HG03045 (cell line): ENCODE measurements around the gene ANP32B.
A peak's percentile ranks its signal among the peaks of the same experiment; 100 is the strongest.

Source experiments
- ATAC-seq: cut with Tn5 transposase; IDR thresholded peaks from one replicate; pipeline ENCODE4 v1.9.1; 2021; ENCODE audit warnings: mild to moderate bottlenecking, moderate library complexity; ENCODE audit not compliant: unreplicated experiment

Gene ANP32B

GRCh38 chr9:98021306-98022040, 38.3 kb downstream of the ANP32B start:
- no peak for ATAC-seq

GRCh38 chr9:98022447-98022846, 39.3 kb downstream of the ANP32B start:
- ATAC-seq = no peak

DNA sequence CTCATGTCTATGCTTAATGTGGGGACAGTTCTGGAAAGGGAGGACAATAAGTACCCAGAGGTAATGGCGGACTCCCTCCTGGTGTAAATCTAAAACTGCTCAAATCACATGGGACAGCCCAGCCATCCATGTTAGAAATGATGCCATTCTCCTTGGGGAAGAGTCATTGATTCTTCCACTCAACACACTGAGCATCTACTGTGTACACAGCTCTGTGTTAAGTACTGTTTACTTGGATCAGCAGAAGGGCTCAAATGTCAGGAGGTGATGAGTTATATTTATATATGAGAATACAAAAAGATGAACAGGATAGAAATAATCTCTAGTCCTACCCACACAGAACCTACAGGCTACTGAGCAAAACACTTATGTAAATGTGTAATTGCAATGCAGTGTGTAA, 41.6 kb downstream of the ANP32B start:
- ATAC-seq = no peak

- ATAC-seq = no peak
Measured at GRCh38 chr9:98031169-98031568, 48.0 kb downstream of the ANP32B start.

DNA sequence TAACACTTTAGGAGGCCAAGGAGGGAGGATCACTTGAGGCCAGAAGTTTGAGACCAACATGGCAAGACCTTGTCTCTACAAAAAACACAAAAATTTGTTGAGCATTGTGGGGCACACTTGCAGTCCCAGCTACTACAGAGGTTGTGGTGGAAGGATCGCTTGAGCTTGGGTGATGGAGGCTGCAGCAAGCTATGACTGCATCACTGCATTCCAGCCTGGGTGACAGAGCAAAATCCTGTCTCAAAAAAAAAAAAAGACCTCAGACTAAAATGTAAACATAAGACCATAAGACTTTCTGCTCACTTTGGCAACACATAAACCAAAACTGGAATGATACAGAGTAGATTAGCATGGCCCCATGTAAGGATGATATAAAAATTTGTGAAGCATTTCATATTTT, 48.8 kb downstream of the ANP32B start:
- ATAC-seq = no peak

DNA sequence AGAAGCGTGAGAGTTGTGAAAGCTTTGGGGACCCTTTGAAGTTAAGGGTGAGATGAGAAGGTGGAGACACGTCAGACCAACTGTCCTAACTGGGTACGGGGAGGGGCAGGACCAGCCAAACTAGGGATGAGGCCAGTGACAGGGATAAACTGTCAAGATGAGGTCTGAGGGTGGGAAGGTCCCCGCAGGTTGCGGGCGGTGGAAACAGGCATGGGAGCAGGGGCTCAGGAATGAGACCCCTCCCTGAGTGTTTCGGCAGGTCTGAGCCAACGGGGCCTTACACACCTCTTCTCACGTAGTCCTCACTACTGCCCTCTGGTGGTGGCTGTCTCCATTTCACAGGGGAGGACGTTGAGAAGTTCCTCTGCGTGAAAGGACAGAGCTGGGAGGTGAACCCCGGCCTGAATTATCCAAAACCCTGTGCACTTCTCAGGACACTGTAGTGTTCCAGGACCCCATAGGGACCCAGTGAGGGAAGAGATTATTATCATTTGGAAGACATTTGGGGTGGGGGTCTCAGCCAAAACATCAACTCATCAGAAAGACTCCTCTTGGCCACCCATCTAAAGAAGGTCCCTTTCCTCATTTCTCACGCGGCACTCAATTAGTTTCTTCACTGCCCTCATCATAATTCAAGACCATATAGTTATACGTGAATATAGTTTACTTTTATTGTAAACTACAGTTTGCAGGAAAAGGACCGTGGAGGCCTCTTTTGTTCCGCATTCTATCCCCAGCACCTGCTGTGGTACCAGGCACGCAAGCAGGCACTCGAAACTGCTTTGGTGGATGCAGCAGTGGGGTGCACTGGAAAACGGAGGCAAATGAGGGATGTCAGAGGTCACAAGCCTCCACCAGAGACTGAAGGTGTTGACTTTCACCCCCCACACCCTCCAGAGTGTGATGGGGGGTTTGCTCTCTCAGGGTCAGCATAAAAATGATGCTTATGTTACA, 51.7 kb downstream of the ANP32B start:
- peak; percentile 66 for ATAC-seq

GRCh38 chr9:98037357-98037756, 54.2 kb downstream of the ANP32B start:
- ATAC-seq = no peak

DNA sequence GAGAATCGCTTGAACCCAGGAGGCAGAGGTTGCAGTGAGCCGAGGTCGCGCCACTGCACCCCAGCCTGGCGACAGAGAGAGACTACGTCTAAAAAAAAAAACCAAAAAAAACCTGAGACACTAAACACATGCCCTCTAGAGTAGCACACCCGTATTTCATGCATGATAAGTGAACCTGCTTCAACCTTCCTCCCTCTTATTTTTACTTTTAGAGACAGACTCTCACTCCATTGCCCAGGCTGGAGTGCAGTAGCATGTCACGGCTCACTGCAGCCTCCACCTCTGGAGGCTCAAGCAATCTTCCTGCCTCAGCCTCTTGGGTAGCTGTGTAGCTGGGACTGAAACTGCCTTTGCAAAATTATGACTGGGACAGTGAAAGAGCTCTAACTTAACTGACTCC, 55.8 kb downstream of the ANP32B start:
- no peak for ATAC-seq

GRCh38 chr9:98039607-98040017, 56.5 kb downstream of the ANP32B start:
- ATAC-seq = no peak

- ATAC-seq = no peak
Measured at GRCh38 chr9:98040212-98040611, 57.1 kb downstream of the ANP32B start.

DNA sequence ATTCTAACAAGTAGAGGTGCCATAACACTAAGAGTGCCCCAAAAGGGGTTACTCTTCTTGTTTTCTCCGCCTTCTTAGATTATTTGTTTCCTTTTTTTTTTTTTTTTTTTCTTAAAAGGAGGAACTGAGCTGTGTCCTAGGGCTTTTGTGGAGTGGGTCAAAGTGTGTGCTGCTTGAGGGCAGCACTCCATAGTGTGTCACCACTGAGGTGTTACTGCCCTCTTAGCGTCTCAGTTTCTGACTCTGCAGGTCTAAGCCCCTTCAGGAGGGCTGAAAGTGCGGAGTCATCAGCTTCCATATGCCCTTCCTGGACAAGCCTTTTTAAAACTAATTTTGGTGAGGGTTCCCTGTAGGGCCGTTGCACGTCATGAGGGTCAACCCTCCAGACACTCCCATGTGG, 60.8 kb downstream of the ANP32B start:
- ATAC-seq = no peak

DNA sequence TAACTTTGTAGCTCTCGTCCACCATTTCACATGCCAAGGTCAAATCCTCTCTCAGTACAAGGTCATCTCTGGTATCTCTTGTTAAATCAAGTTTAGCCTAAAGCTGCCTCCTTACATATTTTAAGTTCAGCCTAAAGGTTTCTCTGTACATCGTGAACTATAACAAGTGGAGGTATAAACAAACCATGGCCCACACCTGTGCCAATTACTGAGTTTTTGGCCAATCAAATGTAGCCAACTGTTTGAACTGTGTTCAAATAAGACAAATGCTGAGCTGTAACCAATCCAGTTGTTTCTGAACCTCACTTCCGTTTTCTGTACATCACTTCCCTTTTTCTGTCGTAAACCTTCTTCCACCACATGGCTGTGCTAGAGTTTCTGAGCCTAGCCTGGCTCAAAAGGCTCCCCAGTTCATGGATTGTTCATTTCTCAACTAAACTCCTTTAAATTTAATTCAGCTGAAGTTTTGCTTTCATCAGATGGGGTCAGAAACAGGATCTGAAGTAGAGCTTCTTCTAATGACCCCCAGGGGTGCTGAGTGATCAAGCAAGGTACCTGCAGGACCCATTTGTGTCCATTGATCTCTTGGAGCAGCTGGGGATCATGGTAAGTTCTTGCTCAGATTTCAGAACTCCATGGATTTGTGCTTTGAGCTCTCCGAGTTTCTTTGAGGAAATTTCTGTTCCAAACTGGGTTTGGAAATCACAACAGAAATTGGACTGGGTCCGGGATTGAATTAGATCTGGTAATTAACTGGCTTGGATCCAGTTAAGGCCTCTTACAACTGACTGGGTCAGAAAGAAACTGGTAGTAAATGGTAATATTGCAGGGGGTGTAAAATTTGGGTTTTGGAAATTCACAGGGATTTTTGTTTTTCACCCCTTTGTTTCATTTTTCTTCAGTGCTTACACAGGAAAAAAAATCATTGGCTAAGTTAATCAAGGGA, 62.4 kb downstream of the ANP32B start:
- ATAC-seq = no peak

DNA sequence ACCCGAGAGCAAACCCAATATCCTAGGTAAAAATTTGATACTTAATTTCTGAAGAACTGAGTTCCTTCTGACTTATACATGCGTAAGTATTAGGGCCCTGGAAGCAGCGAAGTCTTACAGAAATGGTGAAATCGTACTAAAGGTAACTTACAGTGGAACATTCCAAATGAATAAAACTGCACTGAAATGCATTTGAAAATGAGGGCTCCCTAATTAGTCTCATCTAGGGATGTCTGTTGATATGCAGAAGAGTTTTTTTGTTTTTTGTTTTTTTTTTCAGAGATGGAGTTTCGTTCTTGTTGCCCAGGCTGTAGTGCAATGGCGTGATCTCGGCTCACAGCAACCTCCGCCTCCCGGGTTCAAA, 63.0 kb downstream of the ANP32B start:
- ATAC-seq = no peak

DNA sequence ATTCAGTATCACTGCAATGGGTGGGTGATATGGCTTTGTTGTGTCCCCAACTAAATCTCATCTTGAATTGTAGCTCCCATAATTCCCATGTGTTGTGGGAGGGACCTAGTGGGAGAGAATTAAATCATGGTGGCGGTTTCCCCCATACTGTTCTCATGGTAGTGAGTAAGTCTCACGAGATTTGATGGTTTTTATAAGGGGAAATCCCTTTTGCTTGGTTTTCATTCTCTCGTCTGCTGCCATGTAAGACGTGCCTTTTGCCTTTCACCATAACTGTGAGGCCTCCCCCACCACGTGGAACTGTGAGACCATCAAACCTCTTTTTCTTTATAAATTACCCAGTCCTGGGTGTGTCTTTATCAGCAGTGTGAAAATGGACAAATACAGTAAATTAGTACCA, 63.9 kb downstream of the ANP32B start:
- ATAC-seq = no peak

GRCh38 chr9:98049288-98050072, 66.3 kb downstream of the ANP32B start:
- no peak for ATAC-seq

- no peak for ATAC-seq
Measured at GRCh38 chr9:98050351-98050750, 67.2 kb downstream of the ANP32B start.

DNA sequence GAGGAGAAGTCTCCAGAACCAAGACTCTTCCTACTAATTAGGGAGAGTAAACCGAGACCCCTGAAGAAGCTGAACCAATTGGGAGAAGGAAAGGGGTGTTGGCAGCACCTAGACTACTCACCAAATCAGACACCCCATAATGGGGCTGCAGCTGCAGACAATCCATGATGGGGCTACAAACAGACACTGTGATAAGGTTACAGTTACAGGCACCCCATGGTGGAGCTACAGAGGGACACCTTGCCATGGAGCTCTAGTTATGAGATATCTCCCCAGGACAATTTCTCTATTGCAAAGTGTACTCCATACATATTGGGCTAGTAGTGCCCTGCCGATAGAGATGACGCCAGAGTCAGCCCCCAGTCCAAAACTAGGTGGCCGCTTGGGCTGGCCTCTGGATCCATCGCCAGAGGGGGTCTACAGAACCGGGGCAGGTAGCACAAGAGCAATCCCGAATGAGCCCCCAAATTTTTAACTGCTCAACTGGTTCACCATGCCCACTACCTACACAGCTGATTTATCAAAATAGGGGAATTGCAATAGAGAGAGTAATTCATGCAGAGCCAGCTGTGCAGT, 71.3 kb downstream of the ANP32B start:
- ATAC-seq = no peak

GRCh38 chr9:98056269-98057137, 73.4 kb downstream of the ANP32B start, which contains the start of gene NANS:
Gene NANS, plus strand, starts transcription at chr9:98056732. Its CDS starts 77 bp downstream, at chr9:98056809.
- ATAC-seq = peak; percentile 97
